Stimulated activated CD4-positive, alpha-beta T cell treated with anti-CD3 and anti-CD28 coated beads, Interleukin-12 subunit alpha, Interleukin-12 subunit beta, amount 100 ng/mL, for 48 hours (primary cell): ENCODE data around the gene CPEB2.
"Not testable (repeated sequence)": the region's sequence is repeated elsewhere in the genome, so short reads cannot be mapped to it uniquely, and the experiment has no call there.

Experiments used
- DNase-seq, 3 donors: peaks; one replicate each; pipeline ENCODE4 v3.0.0-alpha.2; 2020; ENCODE audit warnings: low read depth in 2 of 3, low spot score in 1 of 3

CPEB2 gene

DNA sequence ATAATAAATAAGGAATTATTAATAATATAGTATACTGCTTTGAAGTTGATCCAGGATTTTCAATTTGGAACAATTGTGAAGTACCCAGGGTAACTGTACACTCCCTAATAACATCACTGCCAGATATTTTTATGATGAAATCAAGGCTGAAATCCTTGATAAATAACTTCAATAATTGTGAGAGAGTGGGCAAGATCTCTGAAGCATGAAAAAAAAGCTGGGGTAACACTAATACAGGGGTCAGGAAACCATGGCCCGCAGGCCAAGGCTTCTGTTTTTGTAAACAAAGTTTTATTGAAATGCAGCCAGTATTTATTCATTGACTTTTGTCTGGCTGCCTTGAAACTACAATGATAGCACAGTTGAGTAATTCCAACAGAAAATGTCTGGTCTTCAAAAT, 41.6 kb downstream of the CPEB2 start:
- DNase-seq: no peak

DNA sequence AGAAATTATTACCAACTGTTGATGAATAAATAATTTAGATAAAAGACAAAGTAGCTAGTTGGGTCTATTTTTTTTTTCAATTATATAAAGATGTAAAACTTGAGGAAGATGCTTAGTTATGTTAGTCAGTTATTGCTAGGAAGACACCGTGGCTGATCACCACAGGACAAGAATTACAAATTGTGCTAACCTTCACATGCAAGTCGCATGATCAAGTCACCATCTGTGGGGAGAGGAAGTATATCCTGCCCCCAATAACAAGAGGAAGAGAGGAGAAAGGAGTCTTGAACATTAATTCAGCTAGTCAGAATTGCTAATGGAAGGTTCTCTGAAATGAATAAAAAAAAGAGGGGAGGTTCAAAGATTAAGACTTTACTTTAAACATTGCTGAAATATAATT, 52.3 kb downstream of the CPEB2 start:
- no peak for DNase-seq

DNA sequence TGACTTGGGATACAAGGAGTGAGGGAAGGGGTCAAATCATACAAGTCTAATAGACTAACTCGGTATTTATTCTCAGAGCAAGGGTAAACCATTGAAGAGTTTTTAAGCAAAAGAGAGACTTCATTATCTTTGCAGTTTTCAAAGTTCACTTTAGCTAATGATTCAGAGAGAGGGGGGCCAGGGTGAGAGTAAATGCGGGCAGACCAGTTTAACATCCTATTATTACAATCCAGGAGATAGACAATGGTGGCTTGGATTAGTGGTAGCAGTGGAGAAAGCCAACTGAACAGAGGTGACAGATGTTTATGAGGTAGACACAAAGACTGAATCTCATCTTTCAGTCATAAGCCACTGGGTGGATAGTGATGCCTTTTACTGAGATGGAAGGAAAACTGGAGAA, 57.9 kb downstream of the CPEB2 start:
- DNase-seq: no peak

DNA sequence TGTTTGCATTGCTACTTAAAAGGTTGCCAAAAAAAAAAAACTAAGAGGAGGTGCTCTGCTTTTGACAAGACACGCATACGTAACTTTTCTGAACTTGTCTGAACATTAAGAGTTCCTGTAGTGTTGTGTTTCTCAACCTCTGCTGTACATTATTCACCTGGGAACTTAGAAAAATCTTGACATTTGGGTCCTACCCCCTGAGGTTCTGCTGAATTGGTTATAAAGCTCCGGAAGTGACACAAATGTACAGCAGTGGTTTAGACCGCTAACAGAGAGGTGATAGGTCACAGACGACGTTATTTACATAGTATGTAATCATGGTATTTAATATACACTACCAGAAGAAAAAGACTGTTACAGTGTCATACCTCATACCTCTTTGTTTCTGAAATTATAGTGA, 61.1 kb downstream of the CPEB2 start:
- no peak for DNase-seq

DNA sequence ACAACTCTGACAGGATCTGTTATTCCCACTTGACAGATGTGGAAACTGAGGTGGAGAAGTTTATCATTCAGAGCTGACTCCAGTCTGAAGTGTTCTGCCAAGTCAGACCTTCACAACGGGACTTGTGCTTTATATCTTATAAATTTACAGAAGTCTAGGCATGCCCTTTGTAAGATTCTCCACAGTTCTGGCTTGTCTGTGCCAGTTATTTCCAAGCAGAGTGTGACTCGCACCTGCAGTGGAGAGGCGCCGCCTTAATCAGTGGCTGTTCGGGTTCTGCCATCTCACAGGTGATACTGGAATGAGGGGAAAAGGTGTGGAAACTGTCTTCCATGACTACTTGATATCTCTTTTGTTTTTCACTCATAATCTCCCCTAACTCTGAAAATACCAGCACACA, 63.2 kb downstream of the CPEB2 start:
- no peak for DNase-seq

DNA sequence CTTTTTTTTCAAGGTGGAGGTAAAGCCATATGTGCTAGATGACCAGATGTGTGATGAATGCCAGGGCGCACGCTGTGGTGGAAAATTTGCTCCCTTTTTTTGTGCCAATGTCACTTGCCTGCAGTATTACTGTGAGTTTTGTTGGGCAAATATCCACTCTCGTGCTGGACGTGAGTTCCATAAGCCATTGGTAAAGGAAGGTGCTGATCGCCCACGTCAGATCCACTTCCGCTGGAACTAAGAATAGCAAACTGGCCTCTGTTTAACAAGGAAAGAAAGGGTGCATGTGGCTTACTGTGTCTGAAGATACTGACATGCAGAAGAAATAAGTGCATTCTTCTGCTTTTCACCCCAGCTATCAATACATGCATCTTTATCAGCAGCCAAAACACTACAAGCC, 63.9 kb downstream of the CPEB2 start:
- DNase-seq: no peak

DNA sequence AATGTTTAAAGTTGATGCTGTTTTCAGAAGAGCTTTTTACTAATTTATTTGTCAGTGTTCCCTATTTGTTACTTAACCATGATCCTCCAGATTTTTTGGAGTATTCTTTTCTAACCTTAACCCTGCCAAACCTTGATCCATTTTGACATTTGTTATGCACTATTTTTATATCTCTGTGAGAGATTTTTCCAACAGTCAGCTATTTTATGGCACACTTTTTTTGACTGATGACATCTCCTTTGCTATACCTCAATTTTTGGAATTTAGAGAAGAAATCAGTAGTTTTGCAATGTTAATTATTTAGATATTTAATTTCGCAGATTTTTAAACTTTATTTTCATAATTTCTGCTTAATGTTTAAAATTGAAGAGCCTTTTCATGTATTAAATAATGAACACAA, 66.0 kb downstream of the CPEB2 start:
- no peak for DNase-seq

DNA sequence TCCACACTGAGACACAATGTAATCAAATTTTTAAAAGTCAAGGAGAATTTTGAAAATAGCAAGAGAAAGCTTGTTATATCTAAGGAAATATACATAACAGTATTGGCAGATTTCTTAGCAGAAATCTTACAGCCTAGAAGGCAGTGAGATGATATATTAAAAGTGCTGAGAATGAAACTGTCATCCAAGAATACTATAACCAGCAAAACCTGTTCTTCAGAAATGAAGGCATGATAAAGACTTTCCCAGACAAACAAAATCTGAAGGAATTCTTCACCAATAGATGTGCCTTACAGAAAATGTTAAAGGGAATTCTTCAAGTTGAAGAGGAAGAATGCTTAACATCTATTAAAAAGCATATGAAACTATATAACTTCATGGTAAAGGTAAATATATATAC, 73.6 kb downstream of the CPEB2 start:
- no peak for DNase-seq

DNA sequence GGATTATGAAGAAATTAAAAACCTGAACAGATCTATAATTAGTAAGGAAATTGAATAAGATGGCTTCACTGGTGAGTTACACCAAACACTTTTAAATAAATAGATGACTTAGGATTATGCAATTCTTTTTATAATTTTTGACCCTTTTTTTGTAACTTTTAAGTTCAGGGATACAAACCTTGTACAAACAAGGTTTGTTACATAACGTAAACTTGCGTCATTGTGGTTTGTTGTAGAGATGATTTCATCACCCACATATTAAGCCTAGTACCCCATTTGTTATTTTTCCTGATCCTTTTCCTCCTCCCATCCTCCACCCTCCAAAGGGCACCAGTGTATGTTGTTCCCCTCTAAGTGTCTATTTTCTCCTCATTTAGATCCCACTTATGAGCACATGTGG, 75.7 kb downstream of the CPEB2 start:
- DNase-seq: no peak

DNA sequence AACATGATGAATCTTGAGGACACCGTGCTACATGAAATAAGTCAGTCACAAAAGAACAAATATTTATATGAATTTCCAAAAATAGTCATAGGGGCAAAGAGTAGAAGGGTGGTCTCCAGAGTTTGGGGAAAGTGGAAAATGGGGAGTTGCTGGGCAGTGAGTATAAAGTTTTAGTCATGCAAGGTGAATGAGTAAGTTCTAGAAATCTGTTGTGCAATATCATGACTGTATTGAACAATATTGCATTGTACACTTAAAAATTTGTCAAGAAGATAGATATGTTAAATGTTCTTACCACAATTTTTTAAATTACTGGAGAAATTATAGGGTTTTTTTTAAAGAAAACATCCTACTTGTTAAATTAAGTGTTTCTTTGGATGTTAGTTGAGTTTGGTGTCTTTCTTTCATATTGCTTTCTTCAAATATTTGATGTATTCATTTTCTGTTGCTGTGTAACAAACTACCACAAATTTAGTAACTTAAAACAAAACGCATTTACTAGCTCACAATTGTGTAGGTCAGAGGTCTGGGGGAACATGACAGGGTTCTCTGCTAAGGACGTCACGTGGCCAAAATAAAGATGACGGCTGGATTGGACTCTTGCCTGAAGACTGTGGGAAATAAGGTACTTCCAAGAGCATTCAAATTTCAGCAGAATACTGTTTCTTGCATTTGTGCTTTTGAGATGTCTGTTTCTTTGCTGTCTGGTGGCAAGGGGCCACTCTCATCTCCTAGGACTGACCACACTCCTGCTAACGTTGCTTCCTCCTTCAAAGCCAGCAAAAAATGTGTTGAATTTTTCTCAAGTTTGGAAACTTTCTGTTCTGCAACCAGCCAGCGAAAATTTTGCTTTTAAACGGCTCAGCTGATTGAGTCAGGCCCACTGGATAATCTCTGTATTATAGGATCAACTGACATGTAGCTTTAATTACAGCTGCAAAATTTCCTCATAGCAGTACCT, 76.7 kb downstream of the CPEB2 start:
- no peak for DNase-seq

DNA sequence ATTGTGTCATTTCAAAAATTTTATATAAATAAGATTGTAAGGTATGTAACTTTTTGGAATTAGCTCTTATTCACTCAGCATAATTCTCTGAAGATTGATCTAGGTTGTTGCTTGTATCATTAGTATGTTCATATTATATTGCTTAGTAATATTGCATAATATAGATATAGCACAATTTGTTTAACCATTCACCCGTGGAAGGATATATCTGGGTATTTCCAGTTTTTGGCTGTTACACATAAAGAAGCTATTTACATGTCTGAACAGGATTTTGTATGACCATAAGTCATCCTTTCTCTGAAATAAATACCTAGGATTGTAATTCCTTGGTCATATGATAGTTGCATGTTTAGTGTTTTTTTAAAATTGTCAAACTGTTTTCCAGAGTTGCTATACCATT, 82.5 kb downstream of the CPEB2 start:
- DNase-seq: no peak

DNA sequence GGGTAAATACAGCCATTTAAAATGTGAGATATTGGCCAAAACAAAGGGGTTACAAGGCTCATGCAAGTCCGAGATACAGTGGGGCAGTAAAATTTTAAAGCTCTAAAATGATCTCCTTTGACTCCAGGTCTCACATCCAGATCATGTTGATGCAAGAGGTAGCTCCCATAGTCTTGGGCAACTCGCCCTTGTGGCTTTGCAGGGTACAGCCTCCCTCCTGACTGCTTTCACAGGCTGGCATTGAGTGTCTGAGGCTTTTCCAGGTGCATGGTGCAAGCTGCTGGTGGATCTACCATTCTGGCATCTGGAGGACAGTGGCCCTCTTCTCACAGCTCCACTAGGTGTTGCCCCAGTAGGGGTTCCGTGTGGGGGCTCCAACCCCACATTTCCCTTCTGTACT, 83.5 kb downstream of the CPEB2 start:
- DNase-seq: not testable (repeated sequence)

DNA sequence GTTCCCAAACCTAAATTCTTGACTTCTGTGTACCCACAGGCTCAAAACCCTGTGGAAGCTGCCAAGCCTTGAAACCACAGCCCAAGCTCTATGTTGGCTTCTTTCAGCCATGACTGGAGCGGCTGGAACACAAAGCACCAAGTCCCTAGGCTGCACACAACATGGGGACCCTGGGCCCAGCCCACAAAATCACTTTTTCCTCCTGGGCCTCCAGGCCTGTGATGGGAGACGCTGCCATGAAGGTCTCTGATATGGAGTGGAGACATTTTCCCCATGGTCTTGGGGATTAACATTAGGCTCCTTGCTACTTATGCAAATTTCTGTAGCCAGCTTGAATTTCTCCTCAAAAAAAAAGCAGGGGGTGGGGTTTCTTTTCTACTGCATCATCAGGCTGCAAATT, 84.0 kb downstream of the CPEB2 start:
- not testable (repeated sequence) for DNase-seq

DNA sequence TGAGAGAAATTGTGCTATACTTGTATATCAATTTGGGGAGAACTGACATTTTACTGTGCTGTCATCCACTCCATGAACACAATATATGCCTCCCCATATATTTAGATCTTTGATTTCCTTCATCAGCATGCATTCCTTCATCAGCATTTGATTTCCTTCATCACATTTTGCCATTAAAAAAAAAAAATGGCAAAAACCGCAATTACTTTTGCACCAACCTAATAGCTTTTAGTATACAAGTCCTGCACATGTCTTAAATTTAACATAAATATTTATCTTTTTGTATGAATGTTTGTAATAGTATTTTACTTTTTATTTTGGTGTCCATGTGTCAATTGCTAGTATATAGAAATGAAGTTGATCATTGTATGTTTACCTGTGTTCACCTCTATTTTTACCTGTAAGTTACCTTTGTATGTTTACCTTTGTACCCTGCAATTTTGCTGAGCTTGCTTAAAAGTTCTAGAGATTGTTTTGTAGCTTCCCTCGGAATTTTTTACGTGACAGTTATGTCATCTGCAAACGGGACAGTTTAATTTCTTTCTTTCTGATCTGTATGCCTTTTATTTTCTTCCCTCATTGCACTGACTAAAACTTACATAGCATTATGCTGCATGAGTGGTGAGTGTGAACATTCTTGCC, 86.2 kb downstream of the CPEB2 start:
- DNase-seq: no peak

DNA sequence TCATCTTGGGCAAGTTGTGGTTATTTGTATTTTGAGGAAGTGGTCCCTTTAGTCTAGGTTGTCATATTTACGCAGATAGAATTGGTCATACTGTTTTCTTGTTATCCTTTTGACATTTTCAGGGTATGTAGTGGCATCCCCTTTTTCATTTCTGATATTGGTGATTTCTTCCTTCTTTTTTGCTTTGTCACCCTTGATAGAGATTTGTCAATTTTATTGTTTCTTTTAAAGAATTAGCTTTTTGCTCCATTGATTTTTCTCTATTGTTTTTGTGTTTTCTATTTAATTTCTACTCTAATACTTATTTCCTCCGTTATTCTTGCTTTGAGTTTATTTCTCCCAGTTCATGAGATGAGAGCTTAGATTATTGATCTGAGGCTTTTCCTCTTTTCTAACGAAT, 87.7 kb downstream of the CPEB2 start:
- DNase-seq: no peak

DNA sequence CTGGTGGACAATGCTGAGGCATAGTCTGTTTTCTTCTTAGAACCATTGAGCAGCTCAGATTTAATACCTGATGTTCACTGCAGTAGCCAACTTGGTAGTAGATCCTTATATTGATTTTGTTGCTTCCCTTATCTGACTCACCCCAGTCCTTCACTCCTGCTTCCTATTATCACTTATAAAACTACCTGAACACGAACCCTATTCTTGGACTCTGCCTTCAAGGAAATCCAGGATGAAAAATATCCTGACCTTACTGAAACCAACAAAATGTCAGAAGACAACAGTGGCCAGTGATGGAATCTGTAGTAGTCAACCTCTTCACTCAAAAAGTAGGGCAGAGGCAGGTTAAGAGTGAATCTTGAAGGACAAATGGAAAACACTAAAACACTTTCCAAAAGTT, 98.1 kb downstream of the CPEB2 start:
- no peak for DNase-seq

DNA sequence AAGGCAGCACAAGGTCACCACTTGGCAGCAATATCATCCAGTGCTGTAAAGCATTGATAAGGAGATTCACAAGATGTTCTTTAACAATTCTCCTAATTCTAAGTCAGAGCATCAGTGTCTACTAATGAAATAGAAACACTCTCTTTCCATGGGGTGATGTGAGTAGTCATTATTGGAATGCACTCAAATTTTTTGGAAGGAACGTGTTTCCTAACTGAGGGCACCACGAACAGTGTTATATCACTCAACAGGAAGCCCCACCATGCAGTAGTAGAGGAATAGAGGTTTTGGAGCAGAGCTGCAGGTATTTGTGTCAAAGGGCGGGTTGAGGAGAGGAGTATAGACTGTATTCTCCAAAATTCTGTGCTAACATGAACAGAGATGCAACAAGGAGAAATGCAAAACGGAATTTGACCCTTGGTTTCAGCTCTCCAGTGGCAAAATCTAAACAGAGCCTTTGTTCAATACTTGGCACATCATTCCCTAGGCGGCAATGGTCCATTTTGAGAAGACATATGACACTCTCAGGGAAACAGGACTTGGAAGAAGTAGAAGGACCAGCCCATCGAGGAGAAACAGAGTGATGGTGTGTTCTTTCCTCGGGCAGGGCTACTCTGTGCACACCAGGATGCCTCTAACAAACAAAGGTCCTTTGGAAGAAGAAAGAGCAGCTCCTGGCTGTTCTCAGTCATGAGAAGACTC, 98.9 kb downstream of the CPEB2 start:
- no peak for DNase-seq

DNA sequence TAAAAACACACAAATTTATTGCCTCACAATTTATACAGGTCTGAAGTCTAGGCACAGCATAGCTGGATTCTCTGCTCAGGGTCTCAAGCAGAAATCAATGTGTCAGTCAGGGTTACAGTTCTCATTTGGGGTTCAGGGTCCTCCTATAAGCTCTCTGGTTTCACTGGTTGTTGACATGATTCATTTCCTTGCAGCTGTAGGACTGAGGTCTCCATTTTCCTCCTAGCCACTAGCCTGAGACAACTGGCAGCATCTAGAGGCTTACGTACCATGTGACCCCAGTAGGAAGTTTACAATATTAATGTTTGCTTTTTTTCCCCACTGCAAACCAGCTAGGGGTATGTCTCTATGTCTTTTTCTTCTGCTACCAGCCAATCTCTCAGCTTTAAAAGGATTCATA, 102.5 kb downstream of the CPEB2 start:
- DNase-seq: no peak

DNA sequence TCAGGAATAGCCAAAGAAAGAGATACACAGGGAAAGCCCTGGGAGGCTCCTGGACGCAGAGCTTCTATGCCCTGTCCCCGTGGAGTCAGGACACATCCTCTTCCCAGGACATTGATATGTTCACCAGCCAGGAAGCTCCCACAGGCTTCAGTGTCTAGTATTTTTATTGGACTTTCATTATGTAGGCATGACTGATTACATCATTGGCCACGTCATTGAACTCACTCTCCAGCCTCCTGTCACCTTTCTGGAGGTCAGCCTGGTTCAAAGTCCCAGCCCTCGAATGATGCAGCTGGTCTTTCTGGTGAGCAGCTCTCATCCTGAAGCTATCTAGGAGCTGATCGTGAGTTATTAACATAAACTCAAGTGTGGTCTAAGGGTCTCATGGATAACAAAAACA, 104.1 kb downstream of the CPEB2 start:
- no peak for DNase-seq

DNA sequence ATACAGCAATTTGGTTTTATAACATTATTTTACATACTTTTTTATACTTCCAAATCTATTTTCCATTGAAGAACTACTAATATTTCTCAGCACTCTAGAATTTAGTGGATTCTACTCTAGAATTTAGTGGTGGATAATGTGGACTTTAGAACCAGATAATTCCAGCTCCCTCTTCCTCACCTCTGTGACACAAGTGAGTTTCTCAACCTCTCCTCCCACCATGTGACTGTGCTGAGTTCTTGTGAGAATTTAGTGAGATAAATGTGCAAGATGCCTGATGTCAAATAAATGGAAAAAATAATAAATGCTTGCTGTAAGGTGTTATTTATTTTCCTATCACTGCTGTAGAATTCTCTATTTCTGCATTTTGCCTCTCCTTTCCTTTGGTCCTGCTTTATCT, 107.3 kb downstream of the CPEB2 start:
- no peak for DNase-seq

DNA sequence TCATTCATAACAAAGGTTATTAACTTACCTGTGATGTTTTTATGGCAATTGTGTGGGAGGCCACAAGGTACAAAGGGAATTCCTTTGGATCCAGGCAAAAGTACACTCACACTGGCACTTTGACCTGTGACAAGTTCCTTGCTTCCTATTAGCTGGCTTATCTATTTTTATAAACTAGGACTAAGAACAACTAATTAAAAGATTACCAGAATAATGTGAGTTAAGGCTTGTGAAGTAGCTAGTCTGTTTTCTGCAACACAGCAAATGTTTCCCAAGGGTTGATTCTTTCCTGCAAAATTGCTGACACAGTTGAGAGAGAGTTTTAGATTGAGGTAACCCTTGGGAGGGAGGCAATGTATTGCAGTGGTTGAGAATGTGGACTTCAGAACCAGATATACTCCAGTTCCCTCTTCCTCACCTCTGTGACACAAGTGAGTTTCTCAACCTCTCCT, 107.9 kb downstream of the CPEB2 start:
- DNase-seq: no peak

DNA sequence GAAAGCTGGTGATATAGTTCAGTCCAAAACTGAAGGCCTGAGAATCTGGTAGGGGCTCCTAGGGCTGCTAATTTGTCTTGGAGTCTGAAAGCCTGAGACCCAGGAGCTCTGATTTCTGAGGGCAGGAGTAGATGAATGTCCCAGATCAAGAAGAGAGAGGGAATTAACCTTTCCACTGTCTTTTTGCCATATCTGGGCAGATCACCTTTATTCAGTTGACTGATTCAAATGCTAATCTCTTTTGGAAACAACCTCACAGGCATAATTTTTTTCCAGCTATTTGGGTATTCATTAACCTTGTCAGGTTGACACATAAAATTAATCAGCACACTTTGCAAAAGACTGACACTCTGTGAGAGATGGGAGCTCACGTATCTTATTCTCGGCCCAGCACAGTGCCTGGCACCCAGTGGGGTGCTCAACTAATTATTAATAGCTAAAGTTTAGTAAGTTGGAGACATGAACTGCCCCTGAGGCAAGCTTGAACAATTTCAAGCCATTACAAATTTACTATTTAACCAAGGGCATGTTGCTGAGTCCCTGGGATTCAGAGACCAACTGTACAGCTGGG, 114.3 kb downstream of the CPEB2 start:
- DNase-seq: no peak
